Stimulated activated CD4-positive, alpha-beta T cell treated with anti-CD3 and anti-CD28 coated beads, Interleukin-2, amount 100 ng/mL, for 24 hours (primary cell): Measurements from ENCODE around the gene SCML2.
"Not testable (repeated sequence)": the region's sequence is repeated elsewhere in the genome, so short reads cannot be mapped to it uniquely, and the experiment has no call there.

Experiments
- DNase-seq, 2 donors: peaks; one replicate each; pipeline ENCODE4 v3.0.0-alpha.2; 2020

The SCML2 gene

GRCh38 chrX:18354369-18355223 is at the start of gene SCML2:
TSS of gene SCML2 (minus strand) at chrX:18354688. CDS start at chrX:18334071, 20,617 bp downstream.
- DNase-seq, result peak; percentile 42 to 54

- no peak for DNase-seq
These were observed 47.3 kb upstream of the SCML2 start for GRCh38 chrX:18401848-18402213.

- DNase-seq, result no peak
These were observed 40.0 kb upstream of the SCML2 start for GRCh38 chrX:18394477-18394876.

- DNase-seq, result peak; percentile 61 to 72
These were observed 36.6 kb upstream of the SCML2 start for GRCh38 chrX:18390941-18391538.

- DNase-seq, result no peak
These were observed 35.5 kb upstream of the SCML2 start for GRCh38 chrX:18389966-18390365.

- DNase-seq, result peak; percentile 13 to 28
These were observed 23.3 kb upstream of the SCML2 start for GRCh38 chrX:18377796-18378195.

GRCh38 chrX:18375131-18375805 is 20.8 kb upstream of the SCML2 start:
- not testable (repeated sequence) for DNase-seq

- DNase-seq, result not testable (repeated sequence)
These were observed 14.6 kb upstream of the SCML2 start for GRCh38 chrX:18369096-18369495.

- no peak for DNase-seq
These were observed 13.9 kb upstream of the SCML2 start for GRCh38 chrX:18368402-18368801.

- no peak for DNase-seq
These were observed 6.4 kb upstream of the SCML2 start for GRCh38 chrX:18360867-18361266.

- DNase-seq, result peak; percentile 20 to 32
These were observed 538 bp downstream of the SCML2 start for GRCh38 chrX:18353931-18354368.

- no peak for DNase-seq
These were observed 2.7 kb downstream of the SCML2 start for GRCh38 chrX:18351784-18352183.

- no peak for DNase-seq
These were observed 6.4 kb downstream of the SCML2 start for GRCh38 chrX:18348047-18348446.

- DNase-seq, result no peak
These were observed 45.1 kb downstream of the SCML2 start for GRCh38 chrX:18309401-18309800.

GRCh38 chrX:18297251-18297650 is 57.2 kb downstream of the SCML2 start:
- DNase-seq, result no peak

GRCh38 chrX:18294893-18295292 is 59.6 kb downstream of the SCML2 start:
- DNase-seq, result no peak

GRCh38 chrX:18291006-18291545 is 63.4 kb downstream of the SCML2 start:
- DNase-seq, result no peak

- DNase-seq, result no peak
These were observed 64.3 kb downstream of the SCML2 start for GRCh38 chrX:18290200-18290599.

GRCh38 chrX:18288716-18289115 is 65.8 kb downstream of the SCML2 start:
- no peak for DNase-seq

- DNase-seq, result no peak
These were observed 68.1 kb downstream of the SCML2 start for GRCh38 chrX:18286322-18286831.

- DNase-seq, result no peak
These were observed 76.0 kb downstream of the SCML2 start for GRCh38 chrX:18278449-18278848.

GRCh38 chrX:18272222-18272621 is 82.3 kb downstream of the SCML2 start:
- DNase-seq, result no peak

GRCh38 chrX:18271725-18272124 is 82.8 kb downstream of the SCML2 start:
- no peak for DNase-seq
